Activated CD8-positive, alpha-beta memory T cell treated with anti-CD3 and anti-CD28 coated beads, Interleukin-2, amount 50 U/mL, for 48 hours (primary cell): ENCODE data around the gene SOX6.
"Not testable (repeated sequence)": the region's sequence is repeated elsewhere in the genome, so short reads cannot be mapped to it uniquely, and the experiment has no call there.

Source experiments
- DNase-seq: peaks from one replicate; pipeline ENCODE4 v3.0.0-alpha.2; 2020

SOX6 gene

DNA sequence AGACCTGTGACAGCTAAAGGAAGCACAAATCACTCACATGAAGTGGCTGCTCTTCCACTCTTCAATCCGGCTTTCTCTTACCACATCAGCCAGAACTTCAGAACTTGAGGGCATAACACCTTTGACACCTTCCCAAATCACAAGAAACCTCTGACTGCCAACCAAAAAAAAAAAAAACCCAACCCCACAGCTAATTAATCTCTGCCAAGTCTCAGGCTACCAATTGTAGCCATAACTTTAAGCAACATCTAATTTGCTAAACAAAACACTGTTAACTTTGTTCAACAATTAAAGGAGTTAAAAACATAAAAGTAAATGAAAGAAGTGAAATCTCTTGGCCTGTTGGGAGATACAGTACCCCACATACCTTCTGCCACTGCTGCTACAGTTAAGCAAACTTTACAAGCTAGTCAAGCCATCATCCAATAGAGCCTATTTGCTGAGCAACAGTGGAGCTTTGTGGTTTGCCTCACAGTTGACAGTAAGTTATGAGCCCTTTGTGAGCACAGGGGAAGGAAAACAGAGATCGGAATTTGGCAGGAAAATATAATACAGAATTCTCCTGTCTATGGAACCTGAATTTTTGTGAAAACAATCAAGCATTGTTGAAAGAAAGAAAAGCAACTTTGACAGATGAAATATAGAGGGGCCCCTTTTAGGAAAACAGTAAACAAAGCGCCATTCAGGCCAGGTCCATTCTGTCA is at the start of gene SOX6:
Gene SOX6 (minus strand): TSS at position 490 of the 704 bp plus-strand sequence. CDS start 15,298 bp downstream, outside the sequence.
- DNase-seq: no peak

- DNase-seq: no peak
These were observed 48.5 kb upstream of the SOX6 start for GRCh38 chr11:16404781-16405285.

DNA sequence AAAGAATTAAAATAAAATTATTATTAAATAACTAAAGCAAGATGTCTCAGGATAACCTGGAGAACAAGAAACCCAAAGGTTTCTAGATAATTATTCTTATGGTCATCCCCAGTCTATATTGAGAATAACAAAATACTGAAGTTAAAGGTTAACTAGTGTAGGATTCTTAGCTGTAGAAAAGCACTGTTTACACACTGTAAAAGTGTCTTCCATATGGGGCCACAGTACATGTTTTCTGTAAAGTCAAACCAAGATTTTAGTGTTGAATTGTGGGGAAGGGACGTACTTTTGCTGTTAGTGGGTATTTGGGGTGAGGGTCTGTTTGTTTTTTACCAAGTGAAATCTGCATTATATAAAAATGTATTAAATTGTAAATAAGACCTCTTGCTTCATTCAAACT is 47.5 kb upstream of the SOX6 start:
- DNase-seq: no peak

GRCh38 chr11:16403448-16403803 is 47.1 kb upstream of the SOX6 start:
- no peak for DNase-seq

DNA sequence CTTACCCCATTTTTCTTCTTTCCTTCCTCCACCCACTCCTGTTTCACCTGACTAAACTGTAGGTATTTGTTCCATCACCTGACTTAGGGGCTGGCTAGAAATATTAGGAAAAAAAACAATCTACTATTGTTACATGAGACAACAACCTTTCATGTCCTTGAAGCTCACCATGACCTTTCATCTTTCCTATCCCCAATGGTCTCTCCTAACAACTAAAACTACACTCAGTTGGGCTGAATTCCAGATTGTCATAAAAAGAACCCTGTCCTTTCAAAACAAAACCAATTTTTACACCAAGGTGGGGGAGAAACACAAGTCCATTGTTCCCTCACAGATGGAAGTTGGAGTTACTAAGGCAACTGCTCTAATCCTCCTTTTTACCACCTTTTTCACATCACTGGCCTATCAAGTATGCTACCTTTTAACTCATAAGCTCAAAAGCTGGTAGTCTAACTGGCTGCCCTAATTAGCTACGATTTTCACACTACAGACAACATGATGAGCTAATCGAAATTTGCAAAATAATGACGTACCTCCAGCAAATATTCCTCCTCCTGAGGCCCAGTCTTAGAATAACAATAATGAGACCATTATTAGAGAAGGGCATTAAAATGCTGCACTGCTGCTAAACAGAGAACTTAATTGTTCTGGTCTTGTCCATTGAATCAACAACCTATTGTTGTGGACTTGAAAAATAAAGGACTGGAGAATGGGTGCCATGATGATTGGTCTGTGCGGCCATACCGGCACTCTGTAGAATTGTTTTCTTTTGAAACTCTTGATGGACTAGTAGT is 46.5 kb upstream of the SOX6 start:
- no peak for DNase-seq

- no peak for DNase-seq
These were observed 41.0 kb upstream of the SOX6 start for GRCh38 chr11:16397390-16397789.

DNA sequence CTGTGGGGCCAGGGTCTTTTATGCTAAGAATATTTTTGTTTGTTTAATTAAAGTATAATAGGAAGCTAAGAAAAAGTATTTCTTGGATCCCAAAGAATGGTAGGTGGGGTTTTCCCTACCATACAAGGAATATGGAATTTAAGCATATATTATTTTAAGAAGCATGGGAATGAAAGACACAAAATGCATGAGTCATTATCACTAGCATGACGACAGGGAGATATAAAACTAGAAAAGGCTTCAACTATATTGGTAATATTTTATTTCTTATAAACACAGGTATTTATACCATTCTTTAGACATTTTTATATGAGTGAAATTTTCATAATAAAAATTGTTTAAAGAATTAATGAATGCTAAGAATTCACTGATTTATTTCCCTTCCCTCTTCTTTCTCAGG is 39.3 kb upstream of the SOX6 start:
- DNase-seq: no peak

GRCh38 chr11:16394947-16395346 is 38.6 kb upstream of the SOX6 start:
- DNase-seq: no peak

GRCh38 chr11:16393340-16393739 is 37.0 kb upstream of the SOX6 start:
- DNase-seq: no peak

DNA sequence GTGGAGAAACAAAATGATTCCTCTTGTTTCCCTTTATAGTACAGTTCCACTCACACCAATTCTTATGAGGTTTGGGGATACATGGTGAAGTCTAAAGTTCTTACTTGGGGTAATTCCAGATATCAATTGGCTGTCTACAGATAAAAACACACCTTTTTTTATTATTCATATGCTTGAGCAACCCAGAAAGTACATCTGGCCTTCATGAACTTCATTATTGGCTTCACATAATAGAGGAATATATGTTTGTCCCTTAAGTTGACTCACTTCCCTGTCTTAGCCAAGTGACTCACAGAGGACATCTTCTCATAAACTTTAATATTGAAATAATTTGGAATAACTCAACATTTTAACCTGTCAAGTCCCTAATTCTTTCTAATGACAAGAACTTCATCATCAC is 36.3 kb upstream of the SOX6 start:
- DNase-seq: no peak

DNA sequence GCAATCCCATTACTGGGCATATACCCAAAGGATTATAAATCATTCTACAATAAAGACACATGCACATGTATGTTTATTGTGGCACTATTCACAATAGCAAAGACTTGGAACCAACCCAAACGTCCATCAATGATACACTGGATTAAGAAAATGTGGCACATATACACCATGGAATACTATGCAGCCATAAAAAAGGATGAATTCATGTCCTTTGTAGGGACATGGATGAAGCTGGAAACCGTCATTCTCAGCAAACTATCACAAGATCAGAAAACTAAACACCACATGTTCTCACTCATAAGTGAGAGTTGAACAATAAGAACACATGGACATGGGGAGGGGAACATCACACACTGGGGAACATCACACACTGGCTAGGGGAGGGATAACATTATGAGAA is 34.5 kb upstream of the SOX6 start:
- not testable (repeated sequence) for DNase-seq

- no peak for DNase-seq
These were observed 28.8 kb upstream of the SOX6 start for GRCh38 chr11:16385099-16385498.

DNA sequence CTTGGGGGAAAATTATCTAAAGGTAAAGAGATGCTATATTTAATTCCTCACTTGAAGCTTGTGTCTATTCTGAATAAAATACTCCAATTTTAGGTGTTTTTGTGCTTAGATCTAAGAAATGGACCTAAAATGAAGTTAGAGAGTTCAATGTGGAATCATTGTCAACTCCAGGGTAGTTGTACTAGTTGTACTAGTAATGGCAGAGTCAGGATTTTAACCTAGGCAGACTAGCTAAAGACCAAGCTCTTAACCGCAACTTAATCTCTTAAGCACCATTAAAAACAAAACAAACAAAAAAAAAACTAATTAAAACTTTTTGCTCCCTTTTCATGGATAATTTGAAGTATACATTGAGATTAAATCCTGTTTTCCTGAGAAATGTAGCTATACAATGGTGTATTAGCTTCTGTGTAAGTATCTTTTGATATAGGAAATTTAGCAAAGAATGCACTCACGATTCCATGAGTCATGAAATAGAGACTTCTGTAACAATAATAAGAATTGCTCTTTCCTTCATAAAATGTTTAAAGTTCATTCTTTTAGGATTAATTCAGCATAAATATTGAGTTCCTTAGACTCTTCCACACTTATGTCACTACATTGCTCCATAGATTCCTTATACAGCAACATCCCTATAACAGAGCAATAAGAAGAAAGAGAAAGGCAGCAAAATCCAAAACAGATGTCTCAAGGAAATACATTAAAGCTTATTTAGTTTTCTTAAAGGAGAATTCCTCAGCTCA is 26.5 kb upstream of the SOX6 start:
- DNase-seq: no peak

DNA sequence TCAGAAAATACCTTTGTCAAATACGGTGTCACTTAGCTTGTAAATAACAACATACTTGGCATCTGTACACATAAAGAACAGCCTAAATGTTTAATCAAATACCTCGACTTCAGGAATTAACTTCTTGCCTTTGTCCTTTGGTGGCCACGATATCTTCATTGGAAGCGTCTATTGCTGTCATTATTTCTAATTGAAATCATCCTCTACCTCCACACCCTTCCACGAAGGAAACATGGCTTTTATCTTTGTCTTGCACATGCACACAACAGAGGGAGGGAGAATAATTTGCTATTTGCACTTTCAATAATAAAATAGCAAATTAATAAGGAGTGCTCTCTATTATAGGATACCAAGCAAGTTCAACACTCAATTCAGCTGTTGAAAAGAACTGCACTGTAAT is 25.8 kb upstream of the SOX6 start:
- DNase-seq: no peak

- DNase-seq: no peak
These were observed 24.7 kb upstream of the SOX6 start for GRCh38 chr11:16380941-16381568.

DNA sequence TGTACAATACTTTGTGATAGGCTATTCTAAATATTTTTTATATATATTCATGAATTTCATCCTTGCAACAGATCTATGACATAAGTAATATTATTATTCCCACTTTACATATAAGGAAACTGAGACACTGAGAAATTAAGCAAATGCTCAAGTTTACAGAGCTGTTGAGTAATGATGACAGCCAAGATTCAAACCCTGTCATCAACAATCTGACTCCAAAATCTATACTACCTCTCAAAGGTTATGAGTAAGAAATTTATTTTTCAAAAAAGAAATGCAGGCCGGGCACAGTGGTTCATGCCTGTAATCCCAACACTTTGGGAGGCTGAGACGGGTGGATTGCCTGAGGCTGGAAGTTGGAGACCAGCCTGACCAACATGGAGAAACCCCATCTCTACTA is 22.6 kb upstream of the SOX6 start:
- DNase-seq: no peak

GRCh38 chr11:16377746-16378145 is 21.4 kb upstream of the SOX6 start:
- DNase-seq: no peak

- DNase-seq: not testable (repeated sequence)
These were observed 19.3 kb upstream of the SOX6 start for GRCh38 chr11:16375664-16376063.

- DNase-seq: no peak
These were observed 17.4 kb upstream of the SOX6 start for GRCh38 chr11:16373768-16374167.

DNA sequence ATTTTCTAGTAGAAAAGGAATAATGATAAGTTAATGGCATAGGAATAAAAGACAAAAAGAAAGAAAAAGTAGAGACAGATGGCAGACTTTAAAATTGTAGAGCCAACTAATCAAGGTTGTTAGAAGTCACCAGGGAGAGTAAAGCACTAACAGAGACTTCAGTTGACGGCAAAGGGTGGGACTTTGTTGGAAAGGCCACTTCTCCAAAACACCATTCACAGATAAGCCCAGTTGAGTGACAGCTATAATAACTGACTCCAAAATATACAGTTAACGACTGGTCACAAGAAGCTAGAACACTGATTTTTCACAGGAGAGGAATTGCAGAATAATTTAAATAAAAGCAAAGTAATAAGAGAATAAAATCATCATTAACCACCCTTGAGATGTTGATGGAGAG is 16.0 kb upstream of the SOX6 start:
- DNase-seq: no peak

GRCh38 chr11:16367252-16367651 is 10.9 kb upstream of the SOX6 start:
- DNase-seq: no peak

GRCh38 chr11:16365581-16366228 is 9.4 kb upstream of the SOX6 start:
- DNase-seq: no peak

- no peak for DNase-seq
These were observed 7.9 kb upstream of the SOX6 start for GRCh38 chr11:16364254-16364653.
